ENCODE data around the gene SUPT4H1.

DNA sequence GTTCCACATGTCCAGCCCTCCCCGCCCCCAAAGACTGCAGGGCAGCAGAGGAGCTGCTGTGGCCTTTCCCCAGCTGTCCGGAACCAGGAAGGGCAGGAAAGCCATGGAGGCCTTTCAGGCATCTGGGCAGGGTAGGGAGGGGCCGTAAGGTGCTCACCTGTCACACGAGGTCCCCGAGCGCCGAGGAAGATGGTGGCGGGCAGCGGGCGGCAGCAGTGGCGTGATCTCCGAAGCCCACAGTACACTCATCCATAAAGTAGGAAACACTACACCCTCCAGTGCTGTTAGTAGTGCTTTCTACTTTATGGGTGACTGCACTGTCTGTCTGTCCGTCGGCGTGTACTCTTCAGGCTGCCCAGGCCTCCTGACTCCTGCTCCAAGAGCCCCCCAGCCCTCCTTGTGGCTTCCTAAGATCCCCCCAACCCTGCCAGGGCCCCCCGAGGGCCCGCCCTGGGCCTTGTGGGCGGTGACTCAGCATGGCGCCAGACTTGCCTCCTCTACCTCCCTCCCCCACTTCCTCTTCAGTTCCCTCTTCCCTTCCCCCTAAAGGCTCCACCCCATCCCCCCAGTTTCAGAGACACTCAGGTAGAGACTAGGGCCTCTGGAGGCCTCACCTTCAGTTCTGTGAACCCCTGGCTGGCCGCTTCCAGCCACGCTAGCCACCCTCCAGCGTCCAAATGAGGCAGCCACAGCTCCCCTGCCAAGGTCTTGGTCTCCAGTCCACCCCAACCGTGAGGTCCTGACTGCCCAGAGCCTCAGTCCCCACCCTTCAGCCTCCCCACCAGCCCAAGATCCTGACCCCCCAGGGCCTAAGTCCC is 20.8 kb downstream of the SUPT4H1 start:
- TF ChIP-seq, protein P1, sequence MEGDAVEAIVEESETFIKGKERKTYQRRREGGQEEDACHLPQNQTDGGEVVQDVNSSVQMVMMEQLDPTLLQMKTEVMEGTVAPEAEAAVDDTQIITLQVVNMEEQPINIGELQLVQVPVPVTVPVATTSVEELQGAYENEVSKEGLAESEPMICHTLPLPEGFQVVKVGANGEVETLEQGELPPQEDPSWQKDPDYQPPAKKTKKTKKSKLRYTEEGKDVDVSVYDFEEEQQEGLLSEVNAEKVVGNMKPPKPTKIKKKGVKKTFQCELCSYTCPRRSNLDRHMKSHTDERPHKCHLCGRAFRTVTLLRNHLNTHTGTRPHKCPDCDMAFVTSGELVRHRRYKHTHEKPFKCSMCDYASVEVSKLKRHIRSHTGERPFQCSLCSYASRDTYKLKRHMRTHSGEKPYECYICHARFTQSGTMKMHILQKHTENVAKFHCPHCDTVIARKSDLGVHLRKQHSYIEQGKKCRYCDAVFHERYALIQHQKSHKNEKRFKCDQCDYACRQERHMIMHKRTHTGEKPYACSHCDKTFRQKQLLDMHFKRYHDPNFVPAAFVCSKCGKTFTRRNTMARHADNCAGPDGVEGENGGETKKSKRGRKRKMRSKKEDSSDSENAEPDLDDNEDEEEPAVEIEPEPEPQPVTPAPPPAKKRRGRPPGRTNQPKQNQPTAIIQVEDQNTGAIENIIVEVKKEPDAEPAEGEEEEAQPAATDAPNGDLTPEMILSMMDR (IDR thresholded peaks at IDR 0.05), result no peak
- TF ChIP-seq POLR2AphosphoS5 (IDR thresholded peaks at IDR 0.05), result no peak
- no peak for TF ChIP-seq POLR2A (IDR thresholded peaks at IDR 0.05)

All from sigmoid colon (tissue), 4 donors.